ENCODE data around the gene TBC1D22A.

DNA sequence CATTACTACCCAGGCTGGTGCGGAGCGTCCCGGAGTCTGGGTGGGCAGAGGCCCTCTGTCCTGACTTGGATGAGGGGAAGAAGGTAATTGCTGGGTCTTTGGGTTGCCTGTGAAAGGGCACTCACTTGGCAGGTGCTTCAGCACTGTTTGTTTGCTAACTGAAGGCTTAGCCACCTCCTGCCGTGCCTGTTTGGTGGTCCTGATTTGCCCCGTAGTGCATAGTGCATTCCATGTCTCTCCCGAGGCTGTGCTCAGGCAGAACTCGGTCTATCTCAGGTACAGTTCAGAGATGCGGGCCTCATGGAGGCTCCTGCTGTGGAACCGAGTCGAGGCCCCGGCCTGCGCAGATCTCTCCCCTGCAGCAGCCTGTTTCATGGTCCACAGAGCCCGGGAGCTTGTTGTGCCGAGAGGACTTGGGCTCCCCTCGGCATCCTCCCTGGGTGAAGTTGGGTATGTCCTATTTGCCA lies 146.2 kb downstream of the TBC1D22A start:
- TF ChIP-seq EZH2 (IDR thresholded peaks at IDR 0.05; ENCODE audit: borderline replicate concordance, control insufficient read depth, low read depth, low read length) (no peak), MXI1 (IDR thresholded peaks at IDR 0.05; ENCODE audit: low read depth, low read length) (no peak), BACH1 (IDR thresholded peaks at IDR 0.05; ENCODE audit: borderline replicate concordance) (no peak), POLR2A (IDR thresholded peaks at IDR 0.05; ENCODE audit: low read depth, low read length) (no peak)
- TF ChIP-seq, protein P1, sequence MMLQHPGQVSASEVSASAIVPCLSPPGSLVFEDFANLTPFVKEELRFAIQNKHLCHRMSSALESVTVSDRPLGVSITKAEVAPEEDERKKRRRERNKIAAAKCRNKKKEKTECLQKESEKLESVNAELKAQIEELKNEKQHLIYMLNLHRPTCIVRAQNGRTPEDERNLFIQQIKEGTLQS (IDR thresholded peaks at IDR 0.05; ENCODE audit: borderline replicate concordance, extremely low read depth, low read depth, low read length), result no peak
- TF ChIP-seq, protein P2, sequence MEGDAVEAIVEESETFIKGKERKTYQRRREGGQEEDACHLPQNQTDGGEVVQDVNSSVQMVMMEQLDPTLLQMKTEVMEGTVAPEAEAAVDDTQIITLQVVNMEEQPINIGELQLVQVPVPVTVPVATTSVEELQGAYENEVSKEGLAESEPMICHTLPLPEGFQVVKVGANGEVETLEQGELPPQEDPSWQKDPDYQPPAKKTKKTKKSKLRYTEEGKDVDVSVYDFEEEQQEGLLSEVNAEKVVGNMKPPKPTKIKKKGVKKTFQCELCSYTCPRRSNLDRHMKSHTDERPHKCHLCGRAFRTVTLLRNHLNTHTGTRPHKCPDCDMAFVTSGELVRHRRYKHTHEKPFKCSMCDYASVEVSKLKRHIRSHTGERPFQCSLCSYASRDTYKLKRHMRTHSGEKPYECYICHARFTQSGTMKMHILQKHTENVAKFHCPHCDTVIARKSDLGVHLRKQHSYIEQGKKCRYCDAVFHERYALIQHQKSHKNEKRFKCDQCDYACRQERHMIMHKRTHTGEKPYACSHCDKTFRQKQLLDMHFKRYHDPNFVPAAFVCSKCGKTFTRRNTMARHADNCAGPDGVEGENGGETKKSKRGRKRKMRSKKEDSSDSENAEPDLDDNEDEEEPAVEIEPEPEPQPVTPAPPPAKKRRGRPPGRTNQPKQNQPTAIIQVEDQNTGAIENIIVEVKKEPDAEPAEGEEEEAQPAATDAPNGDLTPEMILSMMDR (IDR thresholded peaks at IDR 0.05 in 2 of 3, conservative IDR thresholded peaks at IDR 0.05 in 1 of 3; ENCODE audit: control insufficient read depth in 2 of 3, extremely low read depth in 1 of 3, insufficient read depth in 1 of 3, low read depth in 3 of 3, low read length in 3 of 3), result no peak

All from GM12878 (cell line).